Parietal lobe (tissue), 1 donor: ENCODE results near the gene DNPH1. TPM values are rescaled to one million over a fixed set of nuclear protein-coding genes. Genes with fewer than 3 reads are reported as not detected.

Experiments
- total RNA-seq: library from RNA; depleted of rRNA; stranded (reverse); fragments of >200 nt; gene quantifications from one replicate; pipeline ENCODE4 v1.2.3, GENCODE V29; 2014

Gene DNPH1, protein sequence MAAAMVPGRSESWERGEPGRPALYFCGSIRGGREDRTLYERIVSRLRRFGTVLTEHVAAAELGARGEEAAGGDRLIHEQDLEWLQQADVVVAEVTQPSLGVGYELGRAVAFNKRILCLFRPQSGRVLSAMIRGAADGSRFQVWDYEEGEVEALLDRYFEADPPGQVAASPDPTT
- total RNA-seq = 14.4 TPM

GRCh38 chr6:43228951-43229802, at the start of gene DNPH1:
Gene DNPH1 (minus strand): TSS chr6:43229481. CDS start chr6:43229456, 25 bp downstream.

GRCh38 chr6:43242908-43243663, 13.8 kb upstream of the DNPH1 start, which contains the start of gene TTBK1:
Gene TTBK1 (plus strand): TSS chr6:43243481. CDS start chr6:43246661, 3,180 bp downstream.

DNA sequence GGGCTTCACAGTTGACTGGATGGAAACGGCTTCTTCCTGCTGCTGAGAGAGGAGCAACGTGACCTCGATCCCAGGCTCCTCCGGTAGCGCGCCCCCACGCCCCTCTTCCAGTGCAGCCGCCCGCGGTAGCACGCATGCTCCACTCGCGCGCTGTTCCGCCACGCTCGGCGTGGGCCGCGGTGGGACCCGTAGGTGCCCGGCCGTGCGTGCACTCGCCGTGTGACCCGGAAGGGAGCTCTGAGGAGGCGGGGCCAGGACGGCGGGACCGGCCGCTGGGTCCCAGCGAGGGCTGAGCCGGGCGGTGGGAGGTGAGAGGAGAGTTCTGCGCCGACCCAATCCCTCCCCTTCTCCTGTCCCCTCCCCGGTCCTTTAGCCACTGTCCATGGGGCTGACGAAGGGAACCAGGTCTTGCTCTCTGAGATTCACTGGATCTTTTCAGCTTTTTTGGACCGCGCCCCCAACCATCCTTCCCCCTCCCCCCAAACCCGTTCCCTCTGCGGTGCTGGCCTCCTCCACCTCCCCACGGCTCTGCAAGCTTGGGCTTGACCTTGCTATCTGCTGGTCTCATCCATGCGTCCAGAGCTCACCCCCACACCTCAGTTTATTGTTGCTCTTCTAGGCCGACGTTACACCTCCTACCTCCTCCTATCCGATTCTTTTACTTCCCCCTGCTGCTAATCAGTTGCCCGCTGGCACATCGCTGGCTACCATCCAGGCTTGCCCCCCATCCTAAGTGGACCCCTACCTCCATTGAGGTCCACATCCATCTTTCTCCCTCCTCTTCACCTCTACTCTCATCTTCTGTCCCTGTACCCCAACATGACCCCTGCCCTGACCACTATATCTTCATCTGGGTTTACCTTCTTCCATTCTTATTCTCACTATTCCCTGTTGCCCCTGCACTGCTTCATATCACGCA, 47.1 kb downstream of the DNPH1 start, which contains the start of gene CUL9:
Gene CUL9 (plus strand): TSS at position 255 of the 919 bp plus-strand sequence. CDS start 2,115 bp downstream, outside the sequence.

Other genes starting within 250 kb of the DNPH1 start
- 41.9 TPM for gene PPP2R5D, start 244.9 kb downstream of the DNPH1 start, total RNA-seq
- 27.9 TPM for gene MEA1, start 215.5 kb downstream of the DNPH1 start, total RNA-seq
- 100 TPM for gene KLHDC3, start 215.2 kb downstream of the DNPH1 start, total RNA-seq
- 46.0 TPM for gene RRP36, start 207.9 kb downstream of the DNPH1 start, total RNA-seq
- gene CUL7, start 175.6 kb downstream of the DNPH1 start, total RNA-seq = 17.2 TPM
- gene MRPL2, start 170.0 kb downstream of the DNPH1 start, total RNA-seq = 10.3 TPM
- gene KLC4, start 169.8 kb downstream of the DNPH1 start, total RNA-seq = 44.4 TPM
- gene PTK7, start 153.2 kb downstream of the DNPH1 start, total RNA-seq = 43.8 TPM
- gene SRF, start 58.2 kb downstream of the DNPH1 start, total RNA-seq = 12.5 TPM
- gene CUL9, start 47.3 kb downstream of the DNPH1 start, total RNA-seq = 52.6 TPM
- 26.3 TPM for gene TTBK1, start 14.0 kb upstream of the DNPH1 start, total RNA-seq
- gene SLC22A7, start 68.8 kb upstream of the DNPH1 start, total RNA-seq = 1.9 TPM
- gene CRIP3, start 79.3 kb upstream of the DNPH1 start, total RNA-seq = 16.6 TPM
- gene ZNF318, start 140.2 kb upstream of the DNPH1 start, total RNA-seq = 38.5 TPM
- 33.5 TPM for gene ABCC10, start 198.1 kb upstream of the DNPH1 start, total RNA-seq
- gene DLK2, start 226.1 kb upstream of the DNPH1 start, total RNA-seq = 8.5 TPM
- 6.9 TPM for gene TJAP1, start 248.1 kb upstream of the DNPH1 start, total RNA-seq